Upper lobe of left lung (tissue), 4 donors: ENCODE data around the gene TMEM43.

Source experiments
- CTCF ChIP-seq, 6 experiments: fragments of 450-650 bp in 4 of 6; fragments of 200-600 bp in 2 of 6; sonication (generic) in 2 of 6; IDR thresholded peaks; one replicate each; pipeline ENCODE4 v1.5.1; 2016 to 2019; ENCODE audit warnings: antibody characterized with exemption in 6 of 6
- EP300 ChIP-seq, 4 donors: sonication (generic); formaldehyde crosslinking; IDR thresholded peaks; one replicate each; pipeline ENCODE4 v1.5.1; 2017; ENCODE audit warnings: antibody characterized with exemption in 4 of 4, control low read depth in 2 of 4
- POLR2A ChIP-seq, 4 donors: fragments of 450-650 bp; IDR thresholded peaks; one replicate each; pipeline ENCODE4 v1.5.1; 2016 to 2017; ENCODE audit warnings: antibody characterized with exemption in 4 of 4, mild to moderate bottlenecking in 2 of 4
- POLR2AphosphoS5 ChIP-seq, 2 donors: sonication (generic); formaldehyde crosslinking; IDR thresholded peaks; one replicate each; pipeline ENCODE4 v1.5.1; 2017; ENCODE audit warnings: antibody characterized with exemption in 2 of 2

- TF ChIP-seq POLR2A (IDR thresholded peaks at IDR 0.05) = no peak
- TF ChIP-seq EP300 (IDR thresholded peaks at IDR 0.05) = peak in 2 of 4 donors; percentile 67 to 80
- TF ChIP-seq CTCF (IDR thresholded peaks at IDR 0.05) = no peak
- TF ChIP-seq POLR2AphosphoS5 (IDR thresholded peaks at IDR 0.05) = peak; percentile 44 to 81
Observed at GRCh38 chr3:14144423-14145075, 19.7 kb downstream of the TMEM43 start.
